Measurements from ENCODE around the gene GNAZ. TPM values are rescaled to one million over a fixed set of nuclear protein-coding genes. Genes with fewer than 3 reads are reported as not detected.

Gene GNAZ
- total RNA-seq, 1 experiment from 2014 or later: 3.9 TPM

- DNase-seq (ENCODE audit: low read depth, low spot score): peak; percentile 86
- in situ Hi-C loops (cut with HindIII; ENCODE audit: low pct_unique_long_range_greater_than_20kb, low sequenced_read_pairs): no loop called here
Observed at GRCh38 chr22:23069502-23070357, 589 bp upstream of the GNAZ start.

- in situ Hi-C loops (cut with HindIII; ENCODE audit: low pct_unique_long_range_greater_than_20kb, low sequenced_read_pairs): no loop called here
- no peak for DNase-seq (ENCODE audit: low read depth, low spot score)
Observed at GRCh38 chr22:23071230-23072076, 1.1 kb downstream of the GNAZ start.

- no peak for DNase-seq (ENCODE audit: low read depth, low spot score)
- in situ Hi-C loops (cut with HindIII; ENCODE audit: low pct_unique_long_range_greater_than_20kb, low sequenced_read_pairs): no loop called here
Observed at GRCh38 chr22:23072077-23072910, 2.0 kb downstream of the GNAZ start.

- DNase-seq (ENCODE audit: low read depth, low spot score): no peak
- in situ Hi-C loops (cut with HindIII; ENCODE audit: low pct_unique_long_range_greater_than_20kb, low sequenced_read_pairs): no loop called here
Observed at GRCh38 chr22:23072911-23073491, 2.7 kb downstream of the GNAZ start.

GRCh38 chr22:23073526-23074229, 3.4 kb downstream of the GNAZ start:
- DNase-seq (ENCODE audit: low read depth, low spot score): no peak
- in situ Hi-C loops (cut with HindIII; ENCODE audit: low pct_unique_long_range_greater_than_20kb, low sequenced_read_pairs): no loop called here

GRCh38 chr22:23074451-23074850, 4.1 kb downstream of the GNAZ start:
- in situ Hi-C loops (cut with HindIII; ENCODE audit: low pct_unique_long_range_greater_than_20kb, low sequenced_read_pairs): no loop called here
- DNase-seq (ENCODE audit: low read depth, low spot score): no peak

GRCh38 chr22:23075050-23075449, 4.7 kb downstream of the GNAZ start:
- DNase-seq (ENCODE audit: low read depth, low spot score): no peak
- in situ Hi-C loops (cut with HindIII; ENCODE audit: low pct_unique_long_range_greater_than_20kb, low sequenced_read_pairs): no loop called here

- peak; percentile 9 for DNase-seq (ENCODE audit: low read depth, low spot score)
- in situ Hi-C loops (cut with HindIII; ENCODE audit: low pct_unique_long_range_greater_than_20kb, low sequenced_read_pairs): no loop called here
Observed at GRCh38 chr22:23075525-23076216, 5.4 kb downstream of the GNAZ start.

- in situ Hi-C loops (cut with HindIII; ENCODE audit: low pct_unique_long_range_greater_than_20kb, low sequenced_read_pairs): no loop called here
- no peak for DNase-seq (ENCODE audit: low read depth, low spot score)
Observed at GRCh38 chr22:23076896-23077572, 6.7 kb downstream of the GNAZ start.

GRCh38 chr22:23077627-23078461, 7.5 kb downstream of the GNAZ start:
- in situ Hi-C loops (cut with HindIII; ENCODE audit: low pct_unique_long_range_greater_than_20kb, low sequenced_read_pairs): no loop called here
- DNase-seq (ENCODE audit: low read depth, low spot score): no peak

GRCh38 chr22:23078462-23078787, 8.1 kb downstream of the GNAZ start:
- DNase-seq (ENCODE audit: low read depth, low spot score): no peak
- in situ Hi-C loops (cut with HindIII; ENCODE audit: low pct_unique_long_range_greater_than_20kb, low sequenced_read_pairs): no loop called here

- no peak for DNase-seq (ENCODE audit: low read depth, low spot score)
- in situ Hi-C loops (cut with HindIII; ENCODE audit: low pct_unique_long_range_greater_than_20kb, low sequenced_read_pairs): no loop called here
Observed at GRCh38 chr22:23079240-23079768, 9.0 kb downstream of the GNAZ start.

GRCh38 chr22:23079814-23080521, 9.6 kb downstream of the GNAZ start:
- in situ Hi-C loops (cut with HindIII; ENCODE audit: low pct_unique_long_range_greater_than_20kb, low sequenced_read_pairs): no loop called here
- DNase-seq (ENCODE audit: low read depth, low spot score): no peak

- no peak for DNase-seq (ENCODE audit: low read depth, low spot score)
- in situ Hi-C loops (cut with HindIII; ENCODE audit: low pct_unique_long_range_greater_than_20kb, low sequenced_read_pairs): no loop called here
Observed at GRCh38 chr22:23080613-23081290, 10.4 kb downstream of the GNAZ start.

Measured in SK-MEL-5 (cell line).